ENCODE measurements around the gene COLGALT1.

Gene COLGALT1

GRCh38 chr19:17607936-17608335 is 52.5 kb downstream of the COLGALT1 start:
- Histone ChIP-seq H3K27me3 (ENCODE audit: insufficient read depth, poor library complexity, severe bottlenecking) (no peaks in the 10 kb centered on the region), H3K27ac (ENCODE audit: poor library complexity, severe bottlenecking) (no peak overlapping the region), H3K4me1 (ENCODE audit: insufficient read depth, poor library complexity, severe bottlenecking) (no peaks in the 10 kb centered on the region), H3K36me3 (ENCODE audit: low read depth) (no peaks in the 10 kb centered on the region), H3K9me3 (ENCODE audit: severe bottlenecking) (no peaks in the 10 kb centered on the region), H3K4me3 (ENCODE audit: severe bottlenecking) (no peak overlapping the region)
- no peak for TF ChIP-seq CTCF (IDR thresholded peaks at IDR 0.05; ENCODE audit: poor library complexity, severe bottlenecking)
- ATAC-seq (ENCODE audit: low read depth) (no peak), DNase-seq (ENCODE audit: low spot score) (no peak)

GRCh38 chr19:17610384-17610783 is 54.9 kb downstream of the COLGALT1 start:
- DNase-seq (ENCODE audit: low spot score) (no peak), ATAC-seq (ENCODE audit: low read depth) (no peak)
- H3K9me3 ChIP-seq (ENCODE audit: severe bottlenecking): no peaks in the 10 kb centered on the region
- no peaks in the 10 kb centered on the region for H3K4me1 ChIP-seq (ENCODE audit: insufficient read depth, poor library complexity, severe bottlenecking)
- H3K36me3 ChIP-seq (ENCODE audit: low read depth): no peaks in the 10 kb centered on the region
- no peaks in the 10 kb centered on the region for H3K27me3 ChIP-seq (ENCODE audit: insufficient read depth, poor library complexity, severe bottlenecking)
- H3K4me3 ChIP-seq (ENCODE audit: severe bottlenecking): no peak overlapping the region
- H3K27ac ChIP-seq (ENCODE audit: poor library complexity, severe bottlenecking): no peak overlapping the region
- TF ChIP-seq CTCF (IDR thresholded peaks at IDR 0.05; ENCODE audit: poor library complexity, severe bottlenecking): no peak

- ATAC-seq (ENCODE audit: low read depth) (no peak), DNase-seq (ENCODE audit: low spot score) (no peak)
- TF ChIP-seq CTCF (IDR thresholded peaks at IDR 0.05; ENCODE audit: poor library complexity, severe bottlenecking): no peak
- H3K4me1 ChIP-seq (ENCODE audit: insufficient read depth, poor library complexity, severe bottlenecking): no peaks in the 10 kb centered on the region
- no peaks in the 10 kb centered on the region for H3K9me3 ChIP-seq (ENCODE audit: severe bottlenecking)
- no peaks in the 10 kb centered on the region for H3K36me3 ChIP-seq (ENCODE audit: low read depth)
- no peak overlapping the region for H3K4me3 ChIP-seq (ENCODE audit: severe bottlenecking)
- no peaks in the 10 kb centered on the region for H3K27me3 ChIP-seq (ENCODE audit: insufficient read depth, poor library complexity, severe bottlenecking)
- no peak overlapping the region for H3K27ac ChIP-seq (ENCODE audit: poor library complexity, severe bottlenecking)
Observed at GRCh38 chr19:17611462-17612244, 56.2 kb downstream of the COLGALT1 start.

- Histone ChIP-seq H3K9me3 (ENCODE audit: severe bottlenecking) (no peaks in the 10 kb centered on the region), H3K36me3 (ENCODE audit: low read depth) (no peaks in the 10 kb centered on the region), H3K4me1 (ENCODE audit: insufficient read depth, poor library complexity, severe bottlenecking) (no peaks in the 10 kb centered on the region), H3K27me3 (ENCODE audit: insufficient read depth, poor library complexity, severe bottlenecking) (no peaks in the 10 kb centered on the region), H3K4me3 (ENCODE audit: severe bottlenecking) (no peak overlapping the region), H3K27ac (ENCODE audit: poor library complexity, severe bottlenecking) (no peak overlapping the region)
- no peak for DNase-seq (ENCODE audit: low spot score)
- no peak for TF ChIP-seq CTCF (IDR thresholded peaks at IDR 0.05; ENCODE audit: poor library complexity, severe bottlenecking)
- no peak for ATAC-seq (ENCODE audit: low read depth)
Observed at GRCh38 chr19:17614476-17614875, 59.0 kb downstream of the COLGALT1 start.
